H1 (cell line): ENCODE results near the gene YIF1A. TPM values are rescaled to one million over a fixed set of nuclear protein-coding genes. Genes with fewer than 3 reads are reported as not detected.

Source experiments
- CTCF ChIP-seq, 3 experiments: IDR thresholded peaks; 1 replicate in 2 of 3; 2 replicates in 1 of 3; pipeline versions ENCODE4 v1.5.1 to v1.6.1; 2011; ENCODE audit warnings: low read length in 3 of 3, mild to moderate bottlenecking in 3 of 3, inconsistent platforms in 2 of 3, low read depth in 1 of 3, moderate library complexity in 1 of 3; ENCODE audit not compliant: insufficient read depth in 1 of 3; ENCODE audit errors: control extremely low read depth in 1 of 3
- polyA plus RNA-seq, 7 experiments: library from polyadenylated mRNA; depleted of rRNA in 3 of 7; stranded (reverse) in 5 of 7; unstranded in 2 of 7; fragments of >200 nt in 5 of 7; fragments of 200-250 nt in 2 of 7; gene quantifications; 1 replicate in 5 of 7; 2 replicates in 1 of 7; 4 replicates in 1 of 7; pipeline versions ENCODE4 v1.2.1 to v1.2.3, GENCODE V29; 2011 to 2013; ENCODE audit warnings: missing spikeins in 2 of 7, mixed read lengths in 2 of 7
- total RNA-seq: library from RNA; stranded (reverse); fragmentation: NEBNext Ultra II Directional; extraction: Animal tissue kit (Norgen Biotek cat#: 25700); gene quantifications from 2 replicates; pipeline ENCODE4 v1.2.1, GENCODE V29; 2021

The YIF1A gene
- total and polyA plus RNA-seq, 2 of the 8 experiments (the other 6 are each of a cell fraction or from before 2014, with no cell fraction given): 70.1 to 178 TPM

- peak in 2 of 3 experiments; percentile 65 to 75; a peak in 3 of 4 replicates for TF ChIP-seq CTCF (IDR thresholded peaks at IDR 0.05; ENCODE audit: control extremely low read depth in 1 of 3, insufficient read depth in 1 of 3, low read depth in 1 of 3, low read length in 3 of 3)
Measured at GRCh38 chr11:66336234-66337102, 47.5 kb upstream of the YIF1A start, which contains the start of gene RIN1 (continued).
